NCI-H226 (cell line): Measurements from ENCODE around the gene KLHL12.
"Not testable (repeated sequence)": the region's sequence is repeated elsewhere in the genome, so short reads cannot be mapped to it uniquely, and the experiment has no call there.

ENCODE experiments used
- DNase-seq: peaks from one replicate; pipeline ENCODE4 v3.0.0-alpha.2; 2015

KLHL12 gene

GRCh38 chr1:202945483-202945882, 18.4 kb upstream of the KLHL12 start:
- DNase-seq = no peak

DNA sequence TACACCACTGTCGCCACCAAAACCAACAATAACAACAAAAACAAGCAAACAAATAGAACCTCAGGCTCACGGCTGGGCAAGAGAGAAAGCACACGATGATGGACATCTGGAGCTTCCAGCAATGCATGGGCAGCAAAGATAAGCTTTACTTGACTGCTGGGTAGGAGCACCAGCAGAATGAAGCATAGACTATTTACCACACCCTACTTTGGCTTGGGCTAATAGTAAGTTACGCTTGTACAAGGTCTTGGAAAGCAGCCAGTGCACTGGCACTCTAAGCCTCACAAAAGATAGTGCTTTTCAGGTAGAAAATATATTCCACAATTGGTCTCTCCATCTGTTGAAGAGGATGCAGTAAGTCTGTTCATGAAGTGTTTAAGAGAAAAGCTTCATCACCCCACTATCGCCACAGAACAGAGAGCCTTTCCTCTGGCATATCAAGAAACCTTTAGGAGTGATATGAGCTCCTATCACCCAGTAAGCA, 17.4 kb upstream of the KLHL12 start:
- no peak for DNase-seq

DNA sequence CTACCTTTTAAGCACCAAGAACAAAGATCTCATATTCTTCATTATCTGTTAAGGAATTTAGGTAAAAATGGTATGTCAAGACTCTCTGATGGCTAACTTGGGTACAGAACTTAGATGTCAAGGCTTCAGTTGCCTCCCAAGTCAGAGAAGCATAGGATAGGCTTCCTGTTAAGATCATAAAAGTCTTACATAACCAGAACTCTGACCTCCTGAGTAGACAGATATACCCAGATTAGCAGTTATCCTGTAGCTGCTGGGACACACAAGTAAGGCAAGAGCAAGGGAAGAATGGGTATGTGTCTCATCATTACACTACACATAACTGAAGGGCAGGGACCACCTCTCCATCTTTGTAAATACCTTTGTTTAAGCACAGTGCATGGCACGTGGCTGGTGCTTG, 15.4 kb upstream of the KLHL12 start:
- no peak for DNase-seq

DNA sequence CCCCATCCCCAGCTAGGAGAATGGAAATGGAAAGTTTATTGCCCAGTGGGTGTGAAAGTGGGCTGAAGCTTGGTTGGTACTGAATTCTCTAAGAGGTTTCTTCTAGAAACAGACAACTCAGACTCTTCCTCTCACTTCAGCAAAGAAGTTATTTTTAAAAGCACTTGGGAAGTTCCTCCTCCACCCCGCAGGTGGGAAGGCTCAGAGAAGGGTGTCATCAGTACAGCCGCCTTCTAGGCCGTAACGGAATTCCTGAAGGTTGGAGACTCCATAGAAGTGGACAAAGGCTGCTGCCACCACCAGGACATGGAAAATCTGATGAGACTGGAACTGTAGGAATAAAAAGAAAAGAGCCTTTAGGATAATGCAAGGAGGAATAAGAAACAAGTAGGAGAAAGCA, 14.3 kb upstream of the KLHL12 start:
- no peak for DNase-seq

DNA sequence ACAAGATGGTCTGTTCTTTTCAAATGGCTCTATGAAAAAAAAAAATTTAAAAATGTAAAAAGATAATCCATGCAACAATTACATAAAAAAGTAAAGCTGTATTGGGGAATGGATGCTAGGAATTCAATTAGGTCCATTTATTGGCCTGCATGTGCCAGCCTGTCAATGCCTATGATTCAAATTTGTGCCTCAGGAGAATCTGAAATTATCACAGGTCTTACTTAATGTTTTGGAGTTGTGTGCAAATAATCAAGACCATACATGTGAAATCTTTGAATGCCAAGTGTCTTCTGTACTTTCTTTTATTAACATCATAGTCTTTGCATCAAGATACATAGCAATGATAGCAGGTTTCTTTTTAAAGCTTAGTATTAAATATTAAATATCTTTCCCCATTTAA, 13.5 kb upstream of the KLHL12 start:
- DNase-seq = no peak

- DNase-seq = no peak
Measured at GRCh38 chr1:202938287-202938925, 11.4 kb upstream of the KLHL12 start.

DNA sequence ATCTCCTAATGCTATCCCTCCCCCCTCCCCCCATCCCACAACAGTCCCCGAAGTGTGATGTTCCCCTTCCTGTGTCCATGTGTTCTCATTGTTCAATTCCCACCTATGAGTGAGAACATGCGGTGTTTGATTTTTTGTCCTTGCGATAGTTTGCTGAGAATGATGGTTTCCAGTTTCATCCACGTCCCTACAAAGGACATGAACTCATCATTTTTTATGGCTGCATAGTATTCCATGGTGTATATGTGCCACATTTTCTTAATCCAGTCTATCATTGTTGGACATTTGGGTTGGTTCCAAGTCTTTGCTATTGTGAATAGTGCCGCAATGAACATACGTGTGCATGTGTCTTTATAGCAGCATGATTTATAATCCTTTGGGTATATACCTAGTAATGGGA, 9.4 kb upstream of the KLHL12 start:
- DNase-seq = not testable (repeated sequence)

DNA sequence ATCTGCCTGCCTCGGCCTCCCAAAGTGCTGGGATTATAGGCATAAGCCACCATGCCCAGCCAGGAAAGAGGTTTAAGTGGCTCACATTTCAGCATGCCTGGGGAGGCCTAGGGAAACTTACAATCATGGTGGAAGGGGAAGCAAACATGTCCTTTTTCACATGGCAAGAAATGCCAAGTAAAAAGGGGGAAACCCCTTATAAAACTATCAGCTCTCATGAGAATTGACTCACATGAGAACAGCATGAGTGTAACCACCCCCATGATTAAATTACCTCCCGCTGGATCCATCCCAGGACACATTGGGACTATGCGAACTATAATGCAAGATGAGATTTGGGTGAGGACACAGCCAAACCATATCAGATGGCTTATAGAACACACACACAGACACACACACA, 8.8 kb upstream of the KLHL12 start:
- DNase-seq = no peak

DNA sequence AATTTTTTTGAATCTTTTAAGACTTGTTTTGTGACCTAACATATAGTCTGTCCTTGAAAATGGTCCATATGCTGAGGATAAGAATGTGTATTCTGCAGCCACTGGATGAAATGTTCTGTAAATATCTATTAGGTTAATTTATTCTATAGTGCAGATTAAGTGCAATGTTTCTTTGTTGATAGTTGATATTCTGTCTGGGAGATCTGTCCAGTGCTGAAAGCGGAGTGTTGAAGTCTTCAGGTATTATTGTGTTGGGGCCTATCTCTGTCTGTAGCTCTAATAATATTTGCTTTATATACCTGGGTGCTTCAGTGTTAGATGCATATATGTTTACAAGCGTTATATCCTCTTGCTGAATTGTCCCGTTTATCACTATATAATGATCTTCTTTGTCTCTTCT, 7.7 kb upstream of the KLHL12 start:
- DNase-seq = no peak

DNA sequence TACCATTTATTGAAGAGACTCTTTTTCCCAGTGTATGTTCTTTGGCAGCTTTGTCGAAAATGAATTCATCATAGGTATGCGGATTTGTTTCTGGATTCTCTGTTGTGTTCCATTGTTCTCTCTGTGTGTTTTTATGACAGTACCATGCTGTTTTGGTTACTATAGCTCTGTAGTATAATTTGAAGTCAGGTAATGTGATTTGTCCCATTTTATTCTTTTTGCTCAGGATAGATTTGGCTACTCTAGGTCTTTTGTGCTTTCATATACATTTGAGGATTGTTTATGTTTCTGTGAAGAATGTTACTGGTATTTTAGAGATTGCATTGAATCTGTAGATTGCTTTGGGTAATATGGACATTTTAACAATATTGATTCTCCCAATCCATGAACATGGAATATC, 5.4 kb upstream of the KLHL12 start:
- DNase-seq = no peak

GRCh38 chr1:202923533-202923932, 3.5 kb downstream of the KLHL12 start:
- no peak for DNase-seq

- no peak for DNase-seq
Measured at GRCh38 chr1:202919615-202920014, 7.4 kb downstream of the KLHL12 start.

GRCh38 chr1:202915146-202915545, 11.9 kb downstream of the KLHL12 start:
- DNase-seq = no peak

- DNase-seq = not testable (repeated sequence)
Measured at GRCh38 chr1:202912476-202912875, 14.6 kb downstream of the KLHL12 start.

DNA sequence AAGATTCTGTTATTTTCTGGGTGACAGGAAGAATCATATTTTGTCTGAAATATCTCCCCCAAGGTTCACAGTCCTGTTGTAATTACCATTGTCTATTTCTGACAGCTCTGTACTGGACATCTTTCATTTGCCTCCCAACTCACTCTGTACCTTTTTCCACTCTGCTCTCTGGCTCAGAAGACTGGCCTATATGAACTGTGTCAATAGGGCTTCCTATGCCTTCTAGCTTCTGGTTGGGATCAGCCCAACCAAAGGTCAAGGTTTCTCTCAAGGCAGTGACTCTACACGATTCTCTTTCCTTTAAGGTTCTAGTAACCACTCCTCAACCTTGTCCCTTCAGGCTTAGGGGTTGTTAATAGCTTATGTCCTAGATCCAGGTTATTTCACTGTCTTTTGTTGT, 17.5 kb downstream of the KLHL12 start:
- no peak for DNase-seq

DNA sequence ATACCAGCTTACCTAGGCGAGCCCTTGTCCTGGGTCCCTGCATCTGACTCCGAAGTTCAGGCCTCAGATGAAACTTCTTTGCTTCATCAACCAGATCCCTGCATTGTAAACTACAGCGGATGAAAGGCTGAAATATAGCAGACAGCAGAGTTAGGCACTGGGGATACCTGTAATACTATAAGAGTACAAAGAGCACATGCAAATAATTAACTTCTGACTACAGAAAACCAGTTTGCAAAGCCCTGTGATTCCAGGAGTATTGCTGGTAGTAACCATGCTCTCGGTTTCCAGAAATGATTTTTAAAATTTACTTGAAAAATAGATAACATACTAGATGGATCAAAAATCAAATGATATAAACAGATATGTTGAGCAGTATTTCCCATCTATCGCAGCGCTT, 18.0 kb downstream of the KLHL12 start:
- no peak for DNase-seq

DNA sequence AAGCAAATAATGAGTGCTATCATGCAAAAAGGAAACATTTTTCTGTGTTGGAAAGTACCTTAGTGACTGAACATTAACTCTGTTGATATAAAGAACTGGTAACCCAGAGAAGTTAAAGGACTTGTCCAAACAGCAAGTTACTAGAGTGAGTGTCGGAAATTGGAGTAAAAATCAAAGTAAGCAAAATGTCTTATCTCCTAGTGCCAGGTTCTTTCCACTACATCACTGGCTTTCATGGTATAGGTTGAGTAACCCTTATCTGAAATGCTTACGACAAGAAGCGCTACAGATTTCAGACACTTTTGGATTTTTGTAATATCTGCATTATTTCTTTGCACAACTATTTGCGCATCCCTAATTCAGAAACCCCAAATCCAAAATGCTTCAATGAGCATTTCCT, 21.7 kb downstream of the KLHL12 start:
- no peak for DNase-seq

- DNase-seq = not testable (repeated sequence)
Measured at GRCh38 chr1:202903808-202904207, 23.2 kb downstream of the KLHL12 start.

GRCh38 chr1:202901555-202901954, 25.5 kb downstream of the KLHL12 start:
- DNase-seq = no peak

- no peak for DNase-seq
Measured at GRCh38 chr1:202892501-202892900, 34.5 kb downstream of the KLHL12 start.

DNA sequence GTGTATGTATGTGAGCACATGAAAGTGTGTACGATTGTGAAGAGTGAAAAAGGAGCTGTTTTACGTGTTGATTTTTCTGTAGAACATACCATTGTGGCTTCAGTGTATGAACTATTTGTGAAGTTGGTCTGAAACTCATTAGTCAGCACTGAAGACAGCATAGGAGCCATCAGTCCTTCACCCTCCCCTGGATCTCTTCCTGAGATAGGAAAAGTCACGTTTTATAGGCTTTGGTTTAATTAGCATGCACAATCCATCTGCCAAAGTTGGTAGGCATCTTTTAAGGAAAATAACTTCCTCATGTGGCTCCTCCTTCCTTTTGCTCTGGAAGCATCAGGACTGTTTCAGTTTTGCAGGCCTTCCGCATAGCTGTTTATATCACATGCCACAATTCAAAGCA, 36.6 kb downstream of the KLHL12 start:
- no peak for DNase-seq

- peak; percentile 89 for DNase-seq
Measured at GRCh38 chr1:202888531-202889360, 38.3 kb downstream of the KLHL12 start, which contains the start of gene RABIF. Gene RABIF, minus strand, starts transcription at chr1:202889149. Its CDS starts 51 bp downstream, at chr1:202889098.

- peak; percentile 55 for DNase-seq
Measured at GRCh38 chr1:202888221-202888530, 38.9 kb downstream of the KLHL12 start.

GRCh38 chr1:202880961-202881460, 46.0 kb downstream of the KLHL12 start:
- no peak for DNase-seq
